ENCODE data around the gene NSD2. TPM values are rescaled to one million over a fixed set of nuclear protein-coding genes. Genes with fewer than 3 reads are reported as not detected.

Gene NSD2
- total RNA-seq, 1 donor from 2014 or later = 138 TPM

- DNase-seq = no peak
- H3K36me3 Mint-ChIP-seq (ENCODE audit: unreplicated experiment) = no peaks in the 10 kb centered on the region
- H3K4me1 Mint-ChIP-seq (ENCODE audit: low read depth, unreplicated experiment) = peaks cover 4% of the 10 kb centered on the region
- H3K27ac Mint-ChIP-seq (ENCODE audit: unreplicated experiment) = peak overlapping the region; percentile 56
- H3K4me3 Mint-ChIP-seq (ENCODE audit: unreplicated experiment) = no peak overlapping the region
- TF ChIP-seq, protein P1, sequence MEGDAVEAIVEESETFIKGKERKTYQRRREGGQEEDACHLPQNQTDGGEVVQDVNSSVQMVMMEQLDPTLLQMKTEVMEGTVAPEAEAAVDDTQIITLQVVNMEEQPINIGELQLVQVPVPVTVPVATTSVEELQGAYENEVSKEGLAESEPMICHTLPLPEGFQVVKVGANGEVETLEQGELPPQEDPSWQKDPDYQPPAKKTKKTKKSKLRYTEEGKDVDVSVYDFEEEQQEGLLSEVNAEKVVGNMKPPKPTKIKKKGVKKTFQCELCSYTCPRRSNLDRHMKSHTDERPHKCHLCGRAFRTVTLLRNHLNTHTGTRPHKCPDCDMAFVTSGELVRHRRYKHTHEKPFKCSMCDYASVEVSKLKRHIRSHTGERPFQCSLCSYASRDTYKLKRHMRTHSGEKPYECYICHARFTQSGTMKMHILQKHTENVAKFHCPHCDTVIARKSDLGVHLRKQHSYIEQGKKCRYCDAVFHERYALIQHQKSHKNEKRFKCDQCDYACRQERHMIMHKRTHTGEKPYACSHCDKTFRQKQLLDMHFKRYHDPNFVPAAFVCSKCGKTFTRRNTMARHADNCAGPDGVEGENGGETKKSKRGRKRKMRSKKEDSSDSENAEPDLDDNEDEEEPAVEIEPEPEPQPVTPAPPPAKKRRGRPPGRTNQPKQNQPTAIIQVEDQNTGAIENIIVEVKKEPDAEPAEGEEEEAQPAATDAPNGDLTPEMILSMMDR (IDR thresholded peaks at IDR 0.05; ENCODE audit: partially characterized antibody, unreplicated experiment) = no peak
- peaks cover 3% of the 10 kb centered on the region for H3K27me3 Mint-ChIP-seq (ENCODE audit: unreplicated experiment)
- peaks cover 5% of the 10 kb centered on the region for H3K9me3 Mint-ChIP-seq (ENCODE audit: unreplicated experiment)
These were observed 100.4 kb downstream of the NSD2 start for GRCh38 chr4:1971456-1972200.

GRCh38 chr4:1972414-1972813 lies 101.2 kb downstream of the NSD2 start:
- no peak overlapping the region for H3K4me3 Mint-ChIP-seq (ENCODE audit: unreplicated experiment)
- peaks cover 5% of the 10 kb centered on the region for H3K9me3 Mint-ChIP-seq (ENCODE audit: unreplicated experiment)
- TF ChIP-seq, protein P1 (IDR thresholded peaks at IDR 0.05; ENCODE audit: partially characterized antibody, unreplicated experiment) = no peak
- no peak for DNase-seq
- no peak overlapping the region for H3K27ac Mint-ChIP-seq (ENCODE audit: unreplicated experiment)
- no peaks in the 10 kb centered on the region for H3K36me3 Mint-ChIP-seq (ENCODE audit: unreplicated experiment)
- H3K4me1 Mint-ChIP-seq (ENCODE audit: low read depth, unreplicated experiment) = peaks cover 4% of the 10 kb centered on the region
- H3K27me3 Mint-ChIP-seq (ENCODE audit: unreplicated experiment) = peaks cover 3% of the 10 kb centered on the region

- Mint-ChIP-seq H3K9me3 (ENCODE audit: unreplicated experiment) (peaks cover 5% of the 10 kb centered on the region), H3K27ac (ENCODE audit: unreplicated experiment) (no peak overlapping the region), H3K4me1 (ENCODE audit: low read depth, unreplicated experiment) (peaks cover 4% of the 10 kb centered on the region), H3K4me3 (ENCODE audit: unreplicated experiment) (no peak overlapping the region), H3K27me3 (ENCODE audit: unreplicated experiment) (peaks cover 3% of the 10 kb centered on the region), H3K36me3 (ENCODE audit: unreplicated experiment) (no peaks in the 10 kb centered on the region)
- TF ChIP-seq, protein P1 (IDR thresholded peaks at IDR 0.05; ENCODE audit: partially characterized antibody, unreplicated experiment) = no peak
- no peak for DNase-seq
These were observed 102.0 kb downstream of the NSD2 start for GRCh38 chr4:1973218-1973617.

DNA sequence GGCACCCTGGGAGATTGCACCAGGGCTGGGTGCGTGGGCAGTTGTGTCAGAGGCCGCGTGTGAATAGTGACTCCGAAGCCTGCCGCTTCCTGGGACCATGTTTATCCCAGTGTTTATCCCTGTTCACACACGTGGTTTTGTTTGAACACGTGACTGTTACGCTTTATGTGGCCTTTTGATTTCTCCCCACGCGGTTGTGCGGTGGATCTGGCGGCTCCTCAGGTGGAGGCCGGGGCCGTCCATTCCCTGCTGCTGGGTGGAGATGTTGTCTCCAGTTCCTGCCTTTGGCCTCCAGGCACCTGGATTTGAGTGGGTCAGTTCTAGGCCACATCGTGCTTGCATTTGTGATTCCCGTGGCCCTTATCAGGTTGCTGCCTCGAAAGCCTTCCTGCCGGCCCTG lies 102.5 kb downstream of the NSD2 start:
- Mint-ChIP-seq H3K4me3 (ENCODE audit: unreplicated experiment) (no peak overlapping the region), H3K27me3 (ENCODE audit: unreplicated experiment) (peaks cover 3% of the 10 kb centered on the region), H3K27ac (ENCODE audit: unreplicated experiment) (no peak overlapping the region), H3K36me3 (ENCODE audit: unreplicated experiment) (no peaks in the 10 kb centered on the region), H3K4me1 (ENCODE audit: low read depth, unreplicated experiment) (peaks cover 4% of the 10 kb centered on the region), H3K9me3 (ENCODE audit: unreplicated experiment) (peaks cover 5% of the 10 kb centered on the region)
- TF ChIP-seq, protein P1 (IDR thresholded peaks at IDR 0.05; ENCODE audit: partially characterized antibody, unreplicated experiment) = no peak
- DNase-seq = no peak

GRCh38 chr4:1974840-1975239 lies 103.6 kb downstream of the NSD2 start:
- H3K9me3 Mint-ChIP-seq (ENCODE audit: unreplicated experiment) = peaks cover 5% of the 10 kb centered on the region
- H3K4me1 Mint-ChIP-seq (ENCODE audit: low read depth, unreplicated experiment) = peaks cover 2% of the 10 kb centered on the region
- peaks cover 4% of the 10 kb centered on the region for H3K27me3 Mint-ChIP-seq (ENCODE audit: unreplicated experiment)
- H3K27ac Mint-ChIP-seq (ENCODE audit: unreplicated experiment) = no peak overlapping the region
- TF ChIP-seq, protein P1 (IDR thresholded peaks at IDR 0.05; ENCODE audit: partially characterized antibody, unreplicated experiment) = no peak
- no peak for DNase-seq
- no peak overlapping the region for H3K4me3 Mint-ChIP-seq (ENCODE audit: unreplicated experiment)
- H3K36me3 Mint-ChIP-seq (ENCODE audit: unreplicated experiment) = no peaks in the 10 kb centered on the region
